SJSA1 (cell line): ENCODE measurements around the gene CLSTN1. TPM values are rescaled to one million over a fixed set of nuclear protein-coding genes. Genes with fewer than 3 reads are reported as not detected.

Experiments used
- total RNA-seq: library from RNA; depleted of rRNA; stranded (reverse); fragments of >200 nt; shearing (Covaris generic); gene quantifications from 2 replicates; pipeline ENCODE4 v1.2.3, GENCODE V29; 2014; rRNA removed

The CLSTN1 gene
- total RNA-seq, 1 experiment from 2014 or later: 64.3 TPM

Other genes with a start within 250 kb of the CLSTN1 start
- gene TMEM201, start 235.1 kb downstream of the CLSTN1 start, total RNA-seq: 8.7 and 10.1 TPM in 2 replicates
- 9.0 and 15.7 TPM in 2 replicates for gene PIK3CD, start 172.2 kb downstream of the CLSTN1 start, total RNA-seq
- 28.7 and 37.6 TPM in 2 replicates for gene CTNNBIP1, start 86.3 kb upstream of the CLSTN1 start, total RNA-seq
- gene LZIC, start 119.4 kb upstream of the CLSTN1 start, total RNA-seq: 74.8 and 87.6 TPM in 2 replicates
- gene NMNAT1, start 119.5 kb upstream of the CLSTN1 start, total RNA-seq: 29.4 and 49.0 TPM in 2 replicates
- 0.38 and 8.1 TPM in 2 replicates for gene RBP7, start 173.3 kb upstream of the CLSTN1 start, total RNA-seq
- 26.0 and 35.2 TPM in 2 replicates for gene UBE4B, start 209.0 kb upstream of the CLSTN1 start, total RNA-seq